ENCODE results near the gene ARHGEF26.

The ARHGEF26 gene

DNA sequence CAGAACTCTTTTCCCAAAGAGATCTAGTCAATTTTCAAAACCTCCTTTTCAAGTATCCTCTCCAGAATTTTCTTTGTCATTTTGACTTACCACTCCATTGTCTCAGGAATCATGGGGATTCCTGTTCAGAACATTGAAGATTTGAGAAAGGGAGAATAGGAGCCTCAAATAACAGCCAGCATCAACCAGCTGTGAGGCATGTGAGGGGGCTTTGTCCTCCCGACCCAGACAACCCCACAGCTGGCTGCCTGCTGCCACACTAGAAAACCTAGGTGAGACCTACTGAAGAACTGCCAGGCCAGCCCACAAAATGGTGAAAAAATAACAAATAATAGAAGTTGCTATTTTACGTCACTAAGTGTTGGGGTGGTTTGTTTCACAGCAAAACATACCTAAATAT is 5.9 kb upstream of the ARHGEF26 start:
- DNase-seq: no peak

DNA sequence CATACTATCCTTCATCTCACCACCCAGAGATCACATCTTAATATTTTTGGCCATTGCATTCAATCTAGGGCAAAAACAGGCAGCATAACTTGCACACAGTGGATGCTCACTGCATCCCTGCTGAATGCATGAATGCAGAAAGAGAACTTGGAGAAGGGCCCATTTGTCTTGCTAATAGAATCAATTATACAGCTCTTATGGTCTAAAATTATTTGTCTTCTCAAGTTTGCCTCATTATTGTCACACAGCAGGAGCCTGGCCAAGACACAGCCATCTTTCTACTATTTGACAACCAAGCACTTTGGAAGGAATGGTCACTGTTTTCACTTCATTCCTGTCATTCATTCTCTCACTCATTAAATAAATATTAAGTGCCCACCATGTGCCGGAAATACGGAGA is 1.2 kb upstream of the ARHGEF26 start:
- no peak for DNase-seq

GRCh38 chr3:154121701-154122551 is 736 bp downstream of the ARHGEF26 start:
- peak; percentile 38 for DNase-seq

- DNase-seq: no peak
Measured at GRCh38 chr3:154122552-154122911, 1.3 kb downstream of the ARHGEF26 start.

DNA sequence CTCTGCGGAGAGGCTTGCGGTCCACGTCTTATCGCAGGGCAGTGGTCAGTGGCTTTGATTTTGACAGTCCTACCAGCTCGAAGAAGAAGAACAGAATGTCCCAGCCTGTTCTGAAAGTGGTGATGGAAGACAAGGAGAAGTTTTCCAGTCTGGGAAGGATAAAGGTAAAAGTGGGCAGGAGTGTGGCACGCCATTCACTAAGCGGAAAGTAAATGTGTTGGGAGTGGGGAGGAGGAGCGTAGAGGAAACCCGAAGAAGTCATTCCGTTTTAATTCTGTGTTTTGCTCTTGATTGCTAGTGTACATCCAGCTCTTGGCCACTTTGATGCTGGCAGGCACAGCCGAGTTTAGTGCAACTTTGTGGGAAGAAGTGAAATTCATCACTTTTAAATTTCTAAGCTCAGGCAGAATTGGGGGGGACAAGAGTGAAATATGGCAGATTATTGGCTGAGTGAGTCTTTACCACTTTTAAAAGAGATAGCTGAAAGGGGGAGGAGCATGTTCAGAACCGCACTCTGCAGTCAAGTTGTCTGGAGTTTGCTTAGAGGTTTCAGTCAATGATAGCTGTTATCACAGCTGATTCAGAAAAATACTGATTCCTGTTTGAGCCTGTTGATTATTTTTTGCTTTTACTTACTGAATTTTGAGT is 1.8 kb downstream of the ARHGEF26 start:
- peak; percentile 4 for DNase-seq

DNA sequence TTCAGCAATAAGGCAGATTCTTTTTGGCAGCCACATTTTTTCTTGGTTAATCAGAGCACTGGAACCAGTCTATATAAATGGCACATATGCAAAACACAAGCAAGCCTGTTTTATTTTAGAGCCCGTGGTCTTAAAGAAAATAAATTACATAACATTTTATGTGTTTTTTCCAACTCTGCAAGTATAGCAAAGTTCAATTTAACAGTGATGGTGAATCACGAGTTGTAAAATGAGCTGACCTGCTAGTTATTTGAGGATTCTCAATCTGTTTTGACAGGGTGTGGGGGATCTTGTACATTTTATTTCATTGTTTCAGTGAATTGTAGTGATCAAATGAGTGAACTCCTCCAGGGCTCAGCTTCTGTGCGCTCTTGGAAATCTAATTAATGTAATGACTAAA is 2.7 kb downstream of the ARHGEF26 start:
- DNase-seq: peak; percentile 22

- no peak for DNase-seq
Measured at GRCh38 chr3:154125378-154126030, 4.3 kb downstream of the ARHGEF26 start.

DNA sequence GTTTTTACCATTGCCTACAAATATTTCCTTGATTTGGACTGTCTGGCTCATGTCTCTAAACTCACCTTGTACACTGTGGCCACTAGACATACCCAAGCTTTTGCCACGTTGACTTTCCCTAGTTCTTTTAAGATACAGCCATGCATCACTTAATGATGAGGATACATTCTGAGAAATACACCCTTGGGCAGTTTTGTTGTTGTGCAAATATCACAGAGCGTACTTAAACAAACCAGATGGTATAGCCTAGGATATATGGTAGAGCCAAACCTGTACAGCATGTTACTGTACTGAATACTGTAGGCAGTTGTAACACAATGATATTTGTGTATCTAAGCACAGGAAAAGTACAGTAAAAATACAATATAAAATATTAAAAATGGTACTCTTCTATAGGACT is 5.5 kb downstream of the ARHGEF26 start:
- no peak for DNase-seq

GRCh38 chr3:154129625-154130024 is 8.4 kb downstream of the ARHGEF26 start:
- DNase-seq: no peak

- no peak for DNase-seq
Measured at GRCh38 chr3:154130540-154130939, 9.3 kb downstream of the ARHGEF26 start.

DNA sequence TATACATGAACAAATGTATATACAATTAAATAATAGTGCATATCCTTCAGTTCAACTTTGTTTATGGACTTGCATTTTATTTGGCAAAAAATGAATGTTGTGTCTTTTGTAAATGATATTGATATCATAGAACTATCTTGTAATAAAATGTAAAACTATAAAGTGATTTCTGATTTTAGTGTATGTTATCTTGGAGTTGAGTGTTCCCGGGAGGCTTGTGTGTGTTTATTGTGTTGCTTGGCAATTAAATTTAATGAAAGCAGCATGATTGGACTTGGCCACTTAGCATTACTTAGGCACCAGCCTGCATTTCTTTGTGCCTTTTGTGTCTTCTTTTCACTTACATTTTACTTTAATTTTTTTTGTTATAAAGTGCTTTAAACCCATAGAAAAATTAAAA is 10.6 kb downstream of the ARHGEF26 start:
- DNase-seq: no peak

DNA sequence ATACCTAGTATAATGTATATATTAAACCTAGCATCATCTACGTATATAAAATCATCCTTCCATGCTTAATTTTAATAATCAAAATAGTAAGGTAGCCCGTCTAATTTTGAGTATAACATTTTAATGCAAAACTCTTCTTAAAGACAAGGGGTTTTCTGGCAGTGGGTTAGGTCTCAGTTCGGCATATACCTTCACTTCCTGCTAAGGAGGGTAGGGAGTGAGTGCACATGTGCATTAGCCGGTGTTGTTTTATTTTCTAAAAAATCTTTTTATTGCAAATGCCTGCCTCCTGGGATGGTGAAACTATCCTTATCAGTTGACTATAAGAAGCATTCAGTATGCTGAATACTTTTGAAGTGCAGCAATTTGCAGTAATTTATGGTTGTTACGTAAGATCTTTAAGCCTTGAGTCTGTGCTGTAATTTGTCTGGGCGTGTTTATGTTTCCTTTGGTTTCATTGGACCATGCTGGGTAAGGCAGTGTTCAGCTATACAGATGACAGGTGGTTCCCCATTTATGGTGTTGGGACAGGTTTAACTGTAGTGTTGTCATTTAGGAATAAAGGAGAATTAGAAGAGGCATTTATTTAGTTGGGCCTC is 11.7 kb downstream of the ARHGEF26 start:
- no peak for DNase-seq

DNA sequence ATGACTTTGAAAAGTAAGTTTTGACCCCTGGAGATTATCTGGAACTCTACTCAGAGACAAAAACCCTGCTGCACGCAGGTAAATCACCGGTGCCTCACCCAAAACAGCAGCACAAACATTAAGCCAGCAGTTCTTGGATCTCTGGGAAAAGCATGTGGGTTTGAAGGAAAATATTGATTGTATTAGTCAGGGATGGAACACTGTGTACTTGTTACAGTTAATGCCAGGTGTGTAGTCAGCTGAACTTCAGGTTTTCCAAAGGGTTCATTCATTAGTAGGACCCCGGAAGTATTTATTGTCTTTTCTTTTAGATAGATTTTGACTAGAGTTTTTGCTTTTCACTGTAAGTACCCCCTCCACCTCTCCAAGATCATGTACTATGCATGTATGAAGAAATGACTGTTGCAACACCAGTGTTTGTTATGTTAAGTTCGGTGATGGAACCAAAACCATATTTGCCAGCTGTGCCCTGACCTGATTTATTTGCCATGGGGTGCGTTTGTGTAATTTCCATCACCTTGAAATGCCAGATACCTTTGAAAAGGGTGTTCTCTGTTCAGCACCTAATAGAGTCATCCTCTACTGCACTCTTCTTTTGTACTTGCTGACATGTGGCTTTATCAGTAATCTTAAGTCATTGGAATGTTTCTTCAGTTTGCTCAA is 14.5 kb downstream of the ARHGEF26 start:
- DNase-seq: no peak

GRCh38 chr3:154137036-154137435 is 15.8 kb downstream of the ARHGEF26 start:
- DNase-seq: no peak

GRCh38 chr3:154139996-154140436 is 18.8 kb downstream of the ARHGEF26 start:
- no peak for DNase-seq

DNA sequence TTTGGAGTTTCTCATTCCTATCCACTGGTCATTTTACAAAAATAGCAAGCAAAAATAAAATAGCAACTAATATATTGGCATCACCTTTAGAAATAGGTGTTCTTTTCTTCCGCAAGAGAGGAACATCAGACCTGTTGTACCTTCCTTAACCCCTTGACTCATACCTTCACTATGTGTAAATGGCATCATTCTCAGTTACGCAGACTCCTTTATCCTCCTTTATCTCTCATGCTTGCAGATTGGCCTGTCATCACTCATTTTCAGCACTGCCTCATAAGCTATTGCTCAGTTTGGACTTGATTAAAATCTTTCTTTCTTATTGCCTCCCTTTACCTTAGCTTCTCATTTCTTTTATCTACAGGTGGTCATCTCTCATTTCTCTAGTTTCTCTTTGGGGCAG is 21.4 kb downstream of the ARHGEF26 start:
- no peak for DNase-seq

DNA sequence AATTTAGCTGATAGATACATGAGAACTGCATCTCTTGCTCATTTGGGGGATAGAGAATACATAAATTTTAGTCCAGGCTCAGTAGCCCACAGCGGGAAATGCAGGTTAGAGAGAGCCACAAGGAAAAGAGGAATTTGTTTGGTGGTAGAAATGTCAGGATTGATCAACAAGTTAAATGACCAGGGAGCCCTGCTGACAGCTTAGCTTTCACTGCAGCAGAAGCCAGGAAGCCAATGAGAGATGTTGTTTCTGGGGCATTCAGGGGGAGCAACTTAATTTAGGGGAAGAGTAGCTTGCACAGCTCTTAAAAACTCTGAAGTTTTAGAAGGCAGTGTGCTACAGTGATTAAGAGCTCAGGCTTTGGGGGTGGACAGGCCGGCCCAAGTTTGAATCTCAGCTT is 22.7 kb downstream of the ARHGEF26 start:
- no peak for DNase-seq

- no peak for DNase-seq
Measured at GRCh38 chr3:154144825-154145465, 23.8 kb downstream of the ARHGEF26 start.

GRCh38 chr3:154148541-154148940 is 27.4 kb downstream of the ARHGEF26 start:
- peak; percentile 4 for DNase-seq

GRCh38 chr3:154149286-154149685 is 28.1 kb downstream of the ARHGEF26 start:
- DNase-seq: no peak

GRCh38 chr3:154151969-154152368 is 30.8 kb downstream of the ARHGEF26 start:
- peak; percentile 85 for DNase-seq

GRCh38 chr3:154152741-154153140 is 31.6 kb downstream of the ARHGEF26 start:
- no peak for DNase-seq
